Activated CD8-positive, alpha-beta memory T cell treated with anti-CD3 and anti-CD28 coated beads for 4 hours (primary cell): ENCODE measurements around the gene SIGLEC5.

Source experiments
- DNase-seq, 2 donors: peaks; one replicate each; pipeline ENCODE4 v3.0.0-alpha.2; 2020; ENCODE audit warnings: low read depth in 2 of 2

SIGLEC5 gene

GRCh38 chr19:51590441-51590840 lies 39.8 kb downstream of the SIGLEC5 start:
- no peak for DNase-seq

- no peak for DNase-seq
Measured at GRCh38 chr19:51589511-51589910, 40.7 kb downstream of the SIGLEC5 start.

- DNase-seq = no peak
Measured at GRCh38 chr19:51587264-51588191, 42.7 kb downstream of the SIGLEC5 start.

GRCh38 chr19:51586799-51587198 lies 43.4 kb downstream of the SIGLEC5 start:
- DNase-seq = no peak

GRCh38 chr19:51586103-51586728 lies 44.0 kb downstream of the SIGLEC5 start:
- no peak for DNase-seq

GRCh38 chr19:51576850-51577249 lies 53.4 kb downstream of the SIGLEC5 start:
- DNase-seq = no peak

GRCh38 chr19:51573331-51573730 lies 56.9 kb downstream of the SIGLEC5 start:
- no peak for DNase-seq

- no peak for DNase-seq
Measured at GRCh38 chr19:51572908-51573307, 57.3 kb downstream of the SIGLEC5 start.

GRCh38 chr19:51572410-51572809 lies 57.8 kb downstream of the SIGLEC5 start:
- no peak for DNase-seq

GRCh38 chr19:51571599-51571998 lies 58.6 kb downstream of the SIGLEC5 start:
- no peak for DNase-seq

GRCh38 chr19:51570962-51571575 lies 59.1 kb downstream of the SIGLEC5 start, which contains the start of gene ZNF175:
ZNF175 (plus strand) TSS chr19:51571283; CDS start chr19:51573330, 2,047 bp downstream.
- peak; percentile 76 to 80 for DNase-seq

- DNase-seq = no peak
Measured at GRCh38 chr19:51568456-51568855, 61.7 kb downstream of the SIGLEC5 start.

GRCh38 chr19:51567583-51567982 lies 62.6 kb downstream of the SIGLEC5 start:
- no peak for DNase-seq

GRCh38 chr19:51566489-51567100 lies 63.6 kb downstream of the SIGLEC5 start:
- no peak for DNase-seq

GRCh38 chr19:51565583-51565982 lies 64.6 kb downstream of the SIGLEC5 start:
- DNase-seq = no peak

- DNase-seq = no peak
Measured at GRCh38 chr19:51564791-51565190, 65.4 kb downstream of the SIGLEC5 start.
